Measurements from ENCODE around the gene AP3D1.

AP3D1 gene

GRCh38 chr19:2070986-2071673 lies 80.2 kb downstream of the AP3D1 start:
- FAIRE-seq (no peak), DNase-seq (ENCODE audit: insufficient read length, low spot score) (no peak)
- TF ChIP-seq POLR2A (IDR thresholded peaks at IDR 0.05; ENCODE audit: low read depth, low read length) (no peak), TAF1 (IDR thresholded peaks at IDR 0.05; ENCODE audit: low read depth, low read length) (no peak), SPI1 (IDR thresholded peaks at IDR 0.05; ENCODE audit: low read depth, low read length) (no peak), POLR2AphosphoS5 (IDR thresholded peaks at IDR 0.05; ENCODE audit: low read depth, low read length) (no peak), POU2F2 (IDR thresholded peaks at IDR 0.05; ENCODE audit: low read depth, low read length) (peak; percentile 60; the same call in 1 of the 2 replicates), PAX5 (IDR thresholded peaks at IDR 0.05; ENCODE audit: insufficient read depth, low read length, severe bottlenecking) (no peak)

- no peak for FAIRE-seq
- no peak for TF ChIP-seq POLR2AphosphoS5 (IDR thresholded peaks at IDR 0.05; ENCODE audit: low read depth, low read length)
- no peak for TF ChIP-seq POU2F2 (IDR thresholded peaks at IDR 0.05; ENCODE audit: low read depth, low read length)
- TF ChIP-seq PAX5 (IDR thresholded peaks at IDR 0.05; ENCODE audit: insufficient read depth, low read length, severe bottlenecking): no peak
- no peak for TF ChIP-seq SPI1 (IDR thresholded peaks at IDR 0.05; ENCODE audit: low read depth, low read length)
- no peak for TF ChIP-seq POLR2A (IDR thresholded peaks at IDR 0.05; ENCODE audit: low read depth, low read length)
- TF ChIP-seq TAF1 (IDR thresholded peaks at IDR 0.05; ENCODE audit: low read depth, low read length): no peak
- DNase-seq (ENCODE audit: insufficient read length, low spot score): no peak
Measured at GRCh38 chr19:2070436-2070827, 80.9 kb downstream of the AP3D1 start.

GRCh38 chr19:2064788-2065524 lies 86.4 kb downstream of the AP3D1 start:
- no peak for DNase-seq (ENCODE audit: insufficient read length, low spot score)
- FAIRE-seq: no peak
- no peak for TF ChIP-seq TAF1 (IDR thresholded peaks at IDR 0.05; ENCODE audit: low read depth, low read length)
- TF ChIP-seq POLR2AphosphoS5 (IDR thresholded peaks at IDR 0.05; ENCODE audit: low read depth, low read length): peak; percentile 36; the same call in 1 of the 2 replicates

- TF ChIP-seq POLR2AphosphoS5 (IDR thresholded peaks at IDR 0.05; ENCODE audit: low read depth, low read length) (no peak), TAF1 (IDR thresholded peaks at IDR 0.05; ENCODE audit: low read depth, low read length) (no peak), POU2F2 (IDR thresholded peaks at IDR 0.05; ENCODE audit: low read depth, low read length) (no peak), PAX5 (IDR thresholded peaks at IDR 0.05; ENCODE audit: insufficient read depth, low read length, severe bottlenecking) (no peak), SPI1 (IDR thresholded peaks at IDR 0.05; ENCODE audit: low read depth, low read length) (no peak), POLR2A (IDR thresholded peaks at IDR 0.05; ENCODE audit: low read depth, low read length) (no peak)
- DNase-seq (ENCODE audit: insufficient read length, low spot score) (no peak), FAIRE-seq (no peak)
Measured at GRCh38 chr19:2064395-2064787, 87.0 kb downstream of the AP3D1 start.

- no peak for DNase-seq (ENCODE audit: insufficient read length, low spot score)
- FAIRE-seq: no peak
- TF ChIP-seq SPI1 (IDR thresholded peaks at IDR 0.05; ENCODE audit: low read depth, low read length): no peak
- TF ChIP-seq POLR2A (IDR thresholded peaks at IDR 0.05; ENCODE audit: low read depth, low read length): no peak
- no peak for TF ChIP-seq POU2F2 (IDR thresholded peaks at IDR 0.05; ENCODE audit: low read depth, low read length)
- TF ChIP-seq TAF1 (IDR thresholded peaks at IDR 0.05; ENCODE audit: low read depth, low read length): no peak
- no peak for TF ChIP-seq POLR2AphosphoS5 (IDR thresholded peaks at IDR 0.05; ENCODE audit: low read depth, low read length)
- TF ChIP-seq PAX5 (IDR thresholded peaks at IDR 0.05; ENCODE audit: insufficient read depth, low read length, severe bottlenecking): no peak
Measured at GRCh38 chr19:2063824-2064223, 87.5 kb downstream of the AP3D1 start.

- DNase-seq (ENCODE audit: insufficient read length, low spot score) (no peak), FAIRE-seq (no peak)
- TF ChIP-seq POLR2AphosphoS5 (IDR thresholded peaks at IDR 0.05; ENCODE audit: low read depth, low read length) (no peak), PAX5 (IDR thresholded peaks at IDR 0.05; ENCODE audit: insufficient read depth, low read length, severe bottlenecking) (no peak)
Measured at GRCh38 chr19:2062770-2063169, 88.6 kb downstream of the AP3D1 start.

GRCh38 chr19:2062389-2062729 lies 89.0 kb downstream of the AP3D1 start:
- FAIRE-seq (no peak), DNase-seq (ENCODE audit: insufficient read length, low spot score) (no peak)
- TF ChIP-seq POU2F2 (IDR thresholded peaks at IDR 0.05; ENCODE audit: low read depth, low read length) (no peak), TAF1 (IDR thresholded peaks at IDR 0.05; ENCODE audit: low read depth, low read length) (no peak), POLR2AphosphoS5 (IDR thresholded peaks at IDR 0.05; ENCODE audit: low read depth, low read length) (no peak), SPI1 (IDR thresholded peaks at IDR 0.05; ENCODE audit: low read depth, low read length) (no peak), POLR2A (IDR thresholded peaks at IDR 0.05; ENCODE audit: low read depth, low read length) (no peak), PAX5 (IDR thresholded peaks at IDR 0.05; ENCODE audit: insufficient read depth, low read length, severe bottlenecking) (no peak)

GRCh38 chr19:2061495-2062388 lies 89.6 kb downstream of the AP3D1 start:
- FAIRE-seq (peak; percentile 98), DNase-seq (ENCODE audit: insufficient read length, low spot score) (peak; percentile 98)
- TF ChIP-seq SPI1 (IDR thresholded peaks at IDR 0.05; ENCODE audit: low read depth, low read length) (no peak), PAX5 (IDR thresholded peaks at IDR 0.05; ENCODE audit: insufficient read depth, low read length, severe bottlenecking) (no peak), POU2F2 (IDR thresholded peaks at IDR 0.05; ENCODE audit: low read depth, low read length) (0 out of 2 replicates have a peak, but pooled peaks have one; percentile 49), TAF1 (IDR thresholded peaks at IDR 0.05; ENCODE audit: low read depth, low read length) (peak; percentile 53), POLR2AphosphoS5 (IDR thresholded peaks at IDR 0.05; ENCODE audit: low read depth, low read length) (peak; percentile 80), POLR2A (IDR thresholded peaks at IDR 0.05; ENCODE audit: low read depth, low read length) (peak; percentile 59)

GRCh38 chr19:2060884-2061494 lies 90.4 kb downstream of the AP3D1 start:
- DNase-seq (ENCODE audit: insufficient read length, low spot score) (no peak), FAIRE-seq (no peak)
- no peak; the same call in 1 of the 2 replicates for TF ChIP-seq POLR2A (IDR thresholded peaks at IDR 0.05; ENCODE audit: low read depth, low read length)
- TF ChIP-seq TAF1 (IDR thresholded peaks at IDR 0.05; ENCODE audit: low read depth, low read length): no peak
- no peak for TF ChIP-seq PAX5 (IDR thresholded peaks at IDR 0.05; ENCODE audit: insufficient read depth, low read length, severe bottlenecking)
- no peak for TF ChIP-seq SPI1 (IDR thresholded peaks at IDR 0.05; ENCODE audit: low read depth, low read length)
- TF ChIP-seq POLR2AphosphoS5 (IDR thresholded peaks at IDR 0.05; ENCODE audit: low read depth, low read length): no peak
- no peak for TF ChIP-seq POU2F2 (IDR thresholded peaks at IDR 0.05; ENCODE audit: low read depth, low read length)

All from GM12891 (cell line).